Measurements from ENCODE around the gene FSD1. TPM values are rescaled to one million over a fixed set of nuclear protein-coding genes. Genes with fewer than 3 reads are reported as not detected.
"Not testable (repeated sequence)": the region's sequence is repeated elsewhere in the genome, so short reads cannot be mapped to it uniquely, and the experiment has no call there.

Gene FSD1
- total RNA-seq, 1 donor from 2014 or later: 5.6 TPM

GRCh38 chr19:4284974-4285373 lies 19.4 kb upstream of the FSD1 start:
- DNase-seq (ENCODE audit: low read depth): no peak

- not testable (repeated sequence) for DNase-seq (ENCODE audit: low read depth)
Measured at GRCh38 chr19:4286141-4286540, 18.3 kb upstream of the FSD1 start.

DNA sequence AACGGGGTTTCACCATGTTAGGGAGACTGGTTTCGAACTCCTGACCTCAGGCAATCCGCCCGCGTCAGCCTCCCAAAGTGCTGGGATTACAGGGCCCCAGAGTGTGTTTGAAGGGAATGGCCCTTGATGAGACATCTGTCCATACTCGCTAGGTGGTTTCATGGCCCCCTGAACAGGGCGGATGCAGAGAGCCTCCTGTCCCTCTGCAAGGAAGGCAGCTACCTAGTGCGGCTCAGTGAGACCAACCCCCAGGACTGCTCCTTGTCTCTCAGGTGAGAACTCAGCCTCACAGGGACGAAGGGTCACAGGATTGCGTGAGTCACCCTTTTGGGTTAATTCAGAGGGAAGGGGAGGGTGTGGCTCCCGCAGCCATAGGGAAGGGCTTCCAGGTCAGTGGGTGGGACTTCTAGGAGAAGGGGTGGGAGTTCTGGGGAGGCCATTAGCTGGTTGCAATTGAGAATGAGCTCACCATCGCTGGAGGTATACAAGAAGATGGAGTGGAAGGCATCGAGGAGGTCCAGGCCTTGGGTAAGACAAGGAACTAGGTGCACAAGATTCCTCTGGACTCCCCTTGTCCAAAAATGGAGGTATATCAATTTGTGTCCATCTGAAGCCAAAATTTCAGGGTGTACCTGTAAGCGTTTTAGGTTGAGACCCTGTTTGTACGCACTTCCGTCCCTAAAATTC lies 16.2 kb upstream of the FSD1 start:
- no peak for DNase-seq (ENCODE audit: low read depth)

DNA sequence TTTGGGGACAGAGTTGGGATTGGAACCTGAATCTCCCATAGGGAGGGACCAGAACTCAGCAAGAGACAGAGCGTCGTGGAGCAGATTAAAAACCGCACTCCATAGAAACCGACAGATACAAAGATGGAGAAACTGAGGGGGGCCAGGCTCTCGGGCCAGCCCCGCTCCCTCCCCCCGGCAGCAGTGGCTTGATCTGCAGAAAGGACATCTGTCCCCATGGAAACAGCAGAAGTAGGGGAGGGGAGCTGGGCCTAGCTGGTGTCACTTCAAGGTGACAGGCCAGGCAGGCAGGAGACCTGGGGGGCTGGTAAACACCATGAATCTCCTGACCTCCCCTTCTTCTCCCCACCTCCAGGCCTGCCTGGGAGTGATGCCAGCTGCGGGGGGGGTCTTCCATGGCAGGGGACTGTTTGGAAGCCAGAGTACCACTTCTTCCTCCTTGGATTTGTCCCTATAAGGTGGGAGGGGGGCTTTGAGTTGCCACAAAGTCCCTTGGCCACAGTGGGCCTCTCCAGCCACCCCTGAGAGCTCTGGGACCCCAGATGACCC lies 13.1 kb upstream of the FSD1 start:
- no peak for DNase-seq (ENCODE audit: low read depth)

DNA sequence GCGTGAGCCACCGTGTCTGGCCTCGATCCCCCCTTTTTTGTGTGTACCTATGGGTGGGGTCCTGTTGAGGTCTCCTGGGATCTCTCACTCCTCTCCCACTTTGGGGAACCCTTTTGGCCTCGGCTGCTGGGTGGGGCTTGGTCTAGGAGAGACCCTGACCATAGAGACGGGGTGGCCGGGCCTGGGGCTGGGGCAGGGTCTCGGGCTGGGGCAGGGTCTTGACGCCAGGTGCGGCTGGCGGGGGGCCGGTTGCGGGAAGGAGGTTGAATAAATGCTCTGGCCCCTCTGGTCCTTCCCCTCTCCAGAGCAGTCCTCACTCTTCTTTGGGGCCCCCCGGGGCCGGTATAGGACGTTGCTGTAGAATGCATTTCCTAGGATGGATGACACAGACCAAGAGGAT lies 11.9 kb upstream of the FSD1 start:
- no peak for DNase-seq (ENCODE audit: low read depth)

GRCh38 chr19:4294389-4294788 lies 10.0 kb upstream of the FSD1 start:
- no peak for DNase-seq (ENCODE audit: low read depth)

DNA sequence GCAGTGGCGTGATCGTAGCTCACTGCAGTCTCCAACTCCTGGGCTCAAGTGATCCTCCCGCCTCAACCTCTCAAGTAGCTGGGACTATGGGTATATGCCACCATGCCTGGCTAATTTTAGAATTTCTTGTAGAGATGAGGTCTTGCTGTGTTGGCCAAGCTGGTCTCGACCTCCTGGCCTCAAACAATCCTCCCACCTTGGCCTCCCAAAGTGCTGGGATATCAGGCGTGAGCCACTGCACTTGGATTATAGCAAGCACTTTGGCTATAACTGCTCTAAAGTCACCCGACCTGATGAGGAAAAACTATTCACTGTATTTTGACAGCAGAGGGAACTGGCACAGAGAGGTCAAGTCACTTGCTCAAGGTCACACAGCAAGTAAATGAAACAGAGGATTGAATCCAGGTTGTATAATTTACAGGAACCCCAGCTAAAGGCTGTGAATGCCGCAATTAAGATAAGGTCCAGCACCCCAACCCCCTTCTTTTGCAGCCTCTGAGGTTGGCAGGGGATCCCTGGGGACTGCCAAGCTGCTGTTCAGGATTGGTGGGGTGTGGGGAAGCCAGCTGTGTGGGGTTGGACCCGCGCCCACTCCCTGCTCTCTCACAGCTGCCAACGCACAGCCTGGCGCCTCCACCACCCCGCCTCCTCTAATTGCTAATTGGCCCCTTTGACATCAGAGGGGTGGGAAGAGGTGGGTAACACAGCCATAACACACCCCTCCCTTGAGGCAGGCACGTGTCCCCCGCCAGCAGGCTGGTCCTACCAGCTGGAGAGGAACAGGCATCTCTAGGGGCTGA lies 8.2 kb upstream of the FSD1 start:
- DNase-seq (ENCODE audit: low read depth): no peak

DNA sequence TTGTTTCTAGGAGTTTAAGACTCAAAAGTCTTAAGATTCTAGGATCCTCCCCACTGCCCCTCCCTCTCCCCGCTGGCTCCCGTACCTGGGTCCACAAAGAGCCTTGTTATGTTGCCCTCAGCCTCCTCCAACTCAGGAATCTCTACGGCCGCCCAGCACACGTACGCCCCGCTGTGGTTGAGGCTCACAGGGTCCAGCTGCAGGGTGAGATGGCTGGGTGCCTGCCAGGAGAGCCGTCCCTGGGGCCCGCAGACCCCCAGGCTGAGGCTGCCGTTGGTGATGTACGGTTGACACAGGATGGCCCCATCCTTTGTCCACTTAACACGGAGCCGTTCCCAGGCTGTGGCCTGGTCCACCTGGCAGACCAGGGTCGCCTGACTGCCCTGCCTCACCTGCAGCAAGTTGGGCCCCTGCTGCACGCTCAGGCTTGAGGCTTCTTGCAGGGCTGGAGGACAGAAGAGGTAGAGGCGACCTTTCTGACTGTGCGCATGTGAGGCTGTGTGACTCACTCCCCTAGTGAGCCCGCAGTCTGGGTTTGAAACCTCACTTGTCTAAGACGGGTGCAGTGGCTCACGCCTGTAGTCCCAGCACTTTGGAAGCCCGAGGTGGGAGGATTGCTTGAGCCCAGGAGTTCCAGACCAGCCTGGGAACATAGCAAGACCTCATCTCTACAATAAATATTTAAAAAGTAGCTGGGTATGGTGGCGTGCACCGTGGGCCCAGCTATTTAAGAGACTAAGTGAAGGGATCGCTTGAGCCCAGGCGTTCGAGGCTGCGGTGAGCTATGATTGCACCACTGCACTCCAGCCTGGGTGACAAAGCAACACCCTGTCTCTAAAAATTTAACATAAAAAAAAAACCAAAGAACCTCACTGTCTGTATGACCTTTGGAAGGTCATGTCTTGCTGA lies 6.2 kb upstream of the FSD1 start:
- DNase-seq (ENCODE audit: low read depth): no peak

DNA sequence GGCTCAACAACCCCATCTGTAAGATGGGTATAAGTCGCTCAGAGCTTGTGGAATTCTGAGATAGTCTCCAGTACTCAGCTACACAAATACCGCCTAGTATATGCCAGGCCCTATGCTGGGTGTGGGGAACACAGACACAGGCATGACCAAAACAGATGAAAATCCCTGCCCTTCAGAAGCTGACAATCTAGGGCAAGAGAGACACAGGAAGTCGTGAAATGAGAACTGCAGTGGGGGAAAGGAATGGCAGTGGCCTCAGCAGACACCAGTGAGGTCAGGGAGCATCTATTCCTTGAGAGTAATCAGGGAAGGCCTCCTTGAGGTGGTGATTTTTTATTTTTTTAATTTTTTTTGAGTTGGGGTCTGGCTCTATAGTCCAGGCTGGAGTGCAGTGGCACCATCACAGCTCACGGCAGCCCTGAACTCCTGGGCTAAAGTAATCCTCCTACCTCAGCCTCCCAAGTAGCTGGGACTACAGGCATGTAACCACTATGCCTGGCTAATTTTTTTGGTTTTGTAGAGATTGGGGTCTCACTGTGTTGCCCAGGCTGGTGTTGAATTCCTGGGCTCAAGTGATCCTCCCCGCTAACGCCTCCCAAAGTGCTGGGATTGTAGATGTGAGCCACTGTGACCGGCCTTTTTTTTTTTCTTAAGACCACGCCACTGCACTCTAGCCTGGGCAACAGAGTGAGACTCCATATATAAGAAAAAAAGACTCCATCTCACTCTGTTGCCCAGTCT lies 5.4 kb upstream of the FSD1 start:
- no peak for DNase-seq (ENCODE audit: low read depth)

DNA sequence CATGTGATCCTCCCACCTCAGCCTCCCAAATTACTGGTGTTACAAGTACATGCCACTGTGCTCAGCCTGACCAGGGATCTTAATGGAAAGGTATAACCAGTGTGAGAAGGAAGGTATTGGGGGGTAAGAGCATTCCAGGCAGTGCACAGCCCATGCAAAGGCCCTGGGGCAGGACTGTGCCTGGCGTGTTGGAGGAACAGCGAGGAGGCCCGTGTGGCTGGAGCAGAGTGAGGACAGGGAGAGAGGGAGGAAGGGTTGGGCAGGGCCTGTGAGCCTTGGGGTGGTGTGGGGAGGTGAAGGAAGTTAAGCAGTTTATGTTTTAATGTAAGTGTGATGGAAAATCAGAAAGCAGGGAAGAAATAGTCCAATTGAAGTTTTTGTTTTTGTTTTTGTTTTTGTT lies 3.8 kb upstream of the FSD1 start:
- no peak for DNase-seq (ENCODE audit: low read depth)

DNA sequence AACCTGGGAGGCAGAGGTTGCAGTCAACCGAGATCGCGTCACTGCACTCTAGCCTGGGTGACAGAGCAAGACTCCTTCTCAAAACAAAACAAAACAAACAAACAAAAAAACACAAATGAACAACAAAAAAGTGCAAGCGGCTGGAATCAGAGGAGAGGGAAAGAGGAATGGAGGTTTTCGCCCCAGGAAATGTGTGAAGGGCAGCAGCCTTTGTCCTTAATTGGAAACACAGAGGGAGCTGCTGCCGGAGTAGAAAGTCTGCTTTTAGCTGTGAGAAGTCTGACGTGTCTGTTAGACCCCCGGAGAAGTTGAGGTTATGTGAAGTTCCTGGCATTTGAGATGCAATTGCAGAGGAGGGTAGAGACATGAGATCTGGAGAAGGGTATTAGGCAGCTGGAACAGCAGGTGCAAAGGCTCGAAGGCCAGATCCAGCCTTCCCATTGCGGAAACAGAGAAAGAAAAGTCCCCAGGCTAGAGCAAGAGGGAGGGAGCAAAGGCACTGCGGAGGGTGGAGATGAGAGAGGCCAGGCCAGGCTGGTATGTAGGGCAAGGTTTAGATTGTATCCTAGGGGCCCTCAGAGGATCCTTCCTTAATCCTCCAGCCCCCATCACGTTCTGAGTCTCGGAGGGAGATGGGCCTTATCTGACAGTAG lies 2.7 kb upstream of the FSD1 start:
- DNase-seq (ENCODE audit: low read depth): no peak

DNA sequence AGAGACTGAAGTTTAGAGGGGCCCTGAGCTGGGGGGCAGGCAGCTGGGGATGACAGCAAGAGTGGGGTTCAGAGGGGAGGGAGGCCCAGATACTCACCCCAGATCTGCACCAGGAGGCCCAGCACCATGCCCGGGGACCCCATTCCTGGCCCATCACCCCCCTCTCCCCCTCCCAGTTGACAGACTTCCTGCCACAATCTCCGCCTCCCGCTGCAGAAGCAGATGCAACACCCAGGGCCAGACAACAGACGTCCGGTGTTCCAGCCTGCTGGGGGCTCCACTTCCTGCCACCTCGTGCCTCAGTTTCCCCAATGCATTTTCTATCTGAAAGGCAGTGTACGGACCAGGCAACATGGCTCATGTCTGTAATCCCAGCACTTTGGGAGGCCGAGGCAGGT lies 2.2 kb upstream of the FSD1 start, which contains the start of gene TMIGD2:
TMIGD2 (minus strand) TSS at position 147 of the 398 bp plus-strand sequence; CDS start at position 143, 4 bp downstream.
- DNase-seq (ENCODE audit: low read depth): no peak

GRCh38 chr19:4303819-4304537 lies 420 bp upstream of the FSD1 start:
- no peak for DNase-seq (ENCODE audit: low read depth)

DNA sequence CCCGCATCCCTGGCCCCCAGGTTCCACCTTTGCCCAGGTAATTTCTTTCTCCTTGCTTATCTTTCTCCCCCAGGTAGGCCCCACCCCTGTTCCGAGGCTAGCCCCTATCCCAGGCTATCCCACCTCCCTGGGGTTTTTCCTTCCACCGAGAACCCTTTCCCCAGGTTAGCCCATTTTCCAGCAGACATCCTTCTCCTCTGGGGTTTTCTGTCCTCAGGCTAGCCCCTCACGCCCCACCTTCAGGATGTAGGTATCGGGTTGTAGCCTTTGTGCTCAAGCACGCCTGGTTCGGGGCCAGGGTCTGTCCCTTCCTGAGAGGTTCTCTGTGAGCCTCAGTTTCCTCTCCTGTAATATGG lies 837 bp downstream of the FSD1 start:
- no peak for DNase-seq (ENCODE audit: low read depth)

DNA sequence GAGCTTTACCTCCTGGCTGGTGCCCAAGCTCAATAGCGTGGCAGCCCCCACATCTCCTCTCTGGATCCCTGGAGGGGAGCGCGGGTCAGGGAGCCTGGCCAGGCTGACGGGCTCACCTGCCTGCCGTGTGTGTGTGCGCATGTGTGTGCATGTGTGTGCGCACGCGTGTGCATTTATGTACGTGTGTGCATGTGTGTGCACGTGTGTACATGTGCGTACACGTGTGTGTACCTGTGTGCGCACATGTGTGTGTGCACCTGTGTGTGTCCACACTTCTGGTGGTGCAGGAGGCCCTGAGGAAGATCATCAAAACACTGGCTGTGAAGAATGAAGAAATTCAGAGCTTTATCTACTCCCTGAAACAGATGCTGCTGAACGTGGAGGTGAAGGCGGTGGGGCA lies 1.3 kb downstream of the FSD1 start:
- DNase-seq (ENCODE audit: low read depth): no peak

GRCh38 chr19:4310247-4311121 lies 6.1 kb downstream of the FSD1 start:
- DNase-seq (ENCODE audit: low read depth): no peak

- peak; percentile 7 for DNase-seq (ENCODE audit: low read depth)
Measured at GRCh38 chr19:4313847-4314490, 9.6 kb downstream of the FSD1 start.

DNA sequence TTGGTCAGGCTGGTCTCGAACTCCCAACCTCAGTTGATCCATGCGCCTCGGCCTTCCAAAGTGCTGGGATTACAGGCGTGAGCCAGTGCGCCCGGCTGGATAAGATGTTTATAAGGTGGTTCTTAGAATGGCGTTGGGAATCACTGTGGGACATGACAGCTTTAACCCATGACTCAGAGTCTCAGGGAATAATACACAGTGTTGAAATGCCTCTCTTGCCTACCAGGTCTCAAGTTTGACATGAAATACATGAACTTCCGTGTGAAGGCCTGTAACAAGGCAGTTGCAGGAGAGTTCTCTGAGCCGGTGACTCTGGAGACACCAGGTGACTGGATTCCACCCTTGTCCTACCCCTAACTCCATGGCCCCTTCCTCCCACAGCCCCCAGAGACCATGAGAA lies 12.6 kb downstream of the FSD1 start:
- peak; percentile 10 for DNase-seq (ENCODE audit: low read depth)

DNA sequence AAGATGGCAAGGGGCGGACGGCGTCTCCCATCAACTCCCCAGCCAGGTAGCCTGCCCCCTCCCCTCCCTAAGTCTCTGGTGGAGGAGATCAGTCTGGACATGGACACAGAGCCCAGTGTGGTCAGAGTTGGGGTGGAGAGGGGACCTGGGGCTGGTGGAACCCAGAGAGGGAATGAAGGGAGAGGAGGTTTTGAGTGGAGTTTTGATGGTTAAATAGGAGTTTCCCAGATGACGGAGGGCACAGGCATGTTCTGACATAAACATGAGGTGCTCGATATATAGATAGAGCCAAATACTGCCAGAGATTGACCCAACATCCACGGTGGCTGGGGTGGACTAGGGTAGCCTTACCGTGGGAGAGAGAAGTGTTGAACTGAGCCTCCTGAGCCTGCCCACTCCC lies 14.1 kb downstream of the FSD1 start:
- DNase-seq (ENCODE audit: low read depth): no peak
